Rectal smooth muscle tissue (tissue), 1 donor: ENCODE results near the gene LCN2.

Source experiments
- H3K27ac ChIP-seq: one replicate; pipeline ENCODE4 v1.7.0; 2013; ENCODE audit warnings: low read depth, low read length, inconsistent platforms
- H3K27me3 ChIP-seq: one replicate; pipeline ENCODE4 v1.7.0; 2013; ENCODE audit warnings: low read length; ENCODE audit not compliant: control insufficient read depth, insufficient read depth
- H3K36me3 ChIP-seq: one replicate; pipeline ENCODE4 v1.7.0; 2013; ENCODE audit warnings: low read length; ENCODE audit not compliant: control insufficient read depth, insufficient read depth
- H3K4me1 ChIP-seq: one replicate; pipeline ENCODE4 v1.7.0; 2013; ENCODE audit warnings: low read length; ENCODE audit not compliant: control insufficient read depth, insufficient read depth
- H3K4me3 ChIP-seq: one replicate; pipeline ENCODE4 v1.7.0; 2013; ENCODE audit warnings: low read length
- H3K9ac ChIP-seq: one replicate; pipeline ENCODE4 v1.7.0; 2013; ENCODE audit warnings: low read length

LCN2 gene

GRCh38 chr9:128192601-128193371 is 43.5 kb downstream of the LCN2 start:
- Histone ChIP-seq H3K36me3 (no peaks in the 10 kb centered on the region), H3K4me3 (peak overlapping the region; percentile 91), H3K4me1 (peaks cover 8% of the 10 kb centered on the region), H3K27me3 (no peaks in the 10 kb centered on the region), H3K27ac (peak overlapping the region; percentile 82), H3K9ac (no peak overlapping the region)

- Histone ChIP-seq H3K27me3 (no peaks in the 10 kb centered on the region), H3K4me1 (peaks cover 8% of the 10 kb centered on the region), H3K4me3 (peak overlapping the region; percentile 91), H3K27ac (peak overlapping the region; percentile 82), H3K36me3 (no peaks in the 10 kb centered on the region), H3K9ac (no peak overlapping the region)
Observed at GRCh38 chr9:128193469-128194096, 44.3 kb downstream of the LCN2 start.

- Histone ChIP-seq H3K36me3 (no peaks in the 10 kb centered on the region), H3K27me3 (peaks cover 7% of the 10 kb centered on the region), H3K27ac (no peak overlapping the region), H3K4me3 (no peak overlapping the region), H3K4me1 (no peaks in the 10 kb centered on the region), H3K9ac (no peak overlapping the region)
Observed at GRCh38 chr9:128201441-128202369, 52.5 kb downstream of the LCN2 start.

GRCh38 chr9:128202648-128203023 is 53.4 kb downstream of the LCN2 start:
- H3K9ac ChIP-seq = no peak overlapping the region
- H3K4me1 ChIP-seq = no peaks in the 10 kb centered on the region
- no peak overlapping the region for H3K27ac ChIP-seq
- no peak overlapping the region for H3K4me3 ChIP-seq
- no peaks in the 10 kb centered on the region for H3K36me3 ChIP-seq
- H3K27me3 ChIP-seq = peaks cover 7% of the 10 kb centered on the region
